K562 (cell line): ENCODE measurements around the gene EVI5. TPM values are rescaled to one million over a fixed set of nuclear protein-coding genes. Genes with fewer than 3 reads are reported as not detected.

Experiments used
- ATF1 ChIP-seq, 2 experiments: fragments of 450-650 bp in 1 of 2; IDR thresholded peaks; 2 replicates each; pipeline ENCODE4 v1.6.1; 2016; ENCODE audit warnings: missing compliant biosample characterization in 1 of 2, missing genetic modification characterization in 1 of 2
- BRD9 ChIP-seq: fragments of 450-650 bp; IDR thresholded peaks from 2 replicates; pipeline ENCODE4 v1.6.1; 2018; ENCODE audit warnings: low read depth; ENCODE audit not compliant: partially characterized antibody
- CLOCK ChIP-seq: fragments of 250-450 bp; sonication (Bioruptor Pico); IDR thresholded peaks from 2 replicates; pipeline ENCODE4 v1.4.0; 2020; ENCODE audit warnings: mild to moderate bottlenecking, moderate library complexity, borderline replicate concordance
- DEAF1 ChIP-seq: fragments of 450-650 bp; formaldehyde crosslinking; IDR thresholded peaks from 2 replicates; pipeline ENCODE4 v1.4.0; 2020; ENCODE audit warnings: mild to moderate bottlenecking, moderate library complexity
- HDAC8 ChIP-seq: fragments of 450-650 bp; IDR thresholded peaks from 2 replicates; pipeline ENCODE4 v1.6.1; 2016; ENCODE audit warnings: mild to moderate bottlenecking, missing genetic modification characterization, moderate library complexity, missing compliant biosample characterization
- HNRNPUL1 ChIP-seq: fragments of 200-400 bp; formaldehyde crosslinking; IDR thresholded peaks from 2 replicates; pipeline ENCODE4 v1.6.1; 2017; ENCODE audit warnings: low read length
- NCOA6 ChIP-seq: fragments of 450-650 bp; IDR thresholded peaks from 2 replicates; pipeline ENCODE4 v1.6.1; 2017; ENCODE audit warnings: mild to moderate bottlenecking
- PATZ1 ChIP-seq: fragments of 250-450 bp; sonication (Bioruptor Pico); IDR thresholded peaks from 2 replicates; pipeline ENCODE4 v1.5.0; 2020; ENCODE audit warnings: mild to moderate bottlenecking, borderline replicate concordance
- PTTG1 ChIP-seq: fragments of 450-650 bp; IDR thresholded peaks from 2 replicates; pipeline ENCODE4 v1.6.1; 2016; ENCODE audit warnings: low read depth, mild to moderate bottlenecking, missing genetic modification characterization, missing compliant biosample characterization
- SMARCA5 ChIP-seq: fragments of 450-650 bp; IDR thresholded peaks from 2 replicates; pipeline ENCODE4 v1.6.1; 2016
- ZBTB5 ChIP-seq: fragments of 450-650 bp; IDR thresholded peaks from 2 replicates; pipeline ENCODE4 v1.6.1; 2017; ENCODE audit warnings: antibody characterized with exemption
- ZNF408 ChIP-seq: fragments of 250-450 bp; sonication (Bioruptor Pico); IDR thresholded peaks from 2 replicates; pipeline ENCODE4 v1.4.0; 2020; ENCODE audit warnings: low read depth, mild to moderate bottlenecking, moderate library complexity
- ZNF512 ChIP-seq: IDR thresholded peaks from 2 replicates; pipeline ENCODE4 v1.6.1; 2016; ENCODE audit warnings: missing genetic modification characterization, missing compliant biosample characterization
- ZNF785 ChIP-seq: fragments of 250-450 bp; sonication (Bioruptor Pico); IDR thresholded peaks from 2 replicates; pipeline ENCODE4 v1.4.0; 2020; ENCODE audit warnings: mild to moderate bottlenecking
- polyA plus RNA-seq, 8 experiments: library from polyadenylated mRNA; depleted of rRNA in 4 of 8; stranded (reverse) in 5 of 8; unstranded in 3 of 8; fragments of >200 nt; fragmentation: Nextera tagmentation in 2 of 8; fragmentation: Illumina TruSeq in 1 of 8; extraction: Ambion mirVana in 2 of 8; extraction: Trizol in 1 of 8; gene quantifications; 2 replicates each; pipeline versions ENCODE4 v1.2.1 to v1.2.3, GENCODE V29; 2011 to 2014; ENCODE audit warnings: inconsistent platforms in 1 of 8, missing spikeins in 1 of 8
- total RNA-seq, 7 experiments: library from RNA; depleted of rRNA in 6 of 7; stranded (reverse); fragments of >200 nt in 6 of 7; fragmentation: Illumina TruSeq in 2 of 7; extraction: Trizol in 2 of 7; gene quantifications; 2 replicates each; pipeline versions ENCODE4 v1.2.1 to v1.2.3, GENCODE V29; 2011 to 2021; ENCODE audit warnings: low replicate concordance in 1 of 7

Gene EVI5
- total and polyA plus RNA-seq, 9 of the 15 experiments (the other 6 are each of a cell fraction or from before 2014, with no cell fraction given), result 1.7 to 50.1 (median 13.7) TPM

- TF ChIP-seq DEAF1 (CRISPR knock-in tag) (no peak), ATF1 (CRISPR knock-in tag; IDR thresholded peaks at IDR 0.05) (no peak), ATF1 (tag; IDR thresholded peaks at IDR 0.05) (peak; percentile 93), BRD9 (no peak), ZNF408 (no peak), SMARCA5 (no peak), HNRNPUL1 (no peak), ZBTB5 (no peak), PTTG1 (tag) (0 out of 2 replicates have a peak, but pooled peaks have one; percentile 46), PATZ1 (CRISPR knock-in tag) (peak; percentile 85), ZNF785 (no peak), ZNF512 (tag) (no peak), CLOCK (CRISPR knock-in tag) (peak; percentile 22; the same call in 1 of the 2 replicates), HDAC8 (tag) (peak; percentile 43; the same call in 1 of the 2 replicates), NCOA6 (no peak)
These were observed 240.1 kb downstream of the EVI5 start (continued) for GRCh38 chr1:92544756-92545165.
